BE2C (cell line): Measurements from ENCODE around the gene KTN1.

Source experiments
- DNase-seq: peaks from one replicate; pipeline ENCODE4 v3.0.0-alpha.2; 2020
- H3K27me3 ChIP-seq: fragments of 250-450 bp; sonication (Bioruptor Pico); 2 replicates; pipeline ENCODE4 v1.5.1; 2020; ENCODE audit warnings: mild to moderate bottlenecking
- H3K36me3 ChIP-seq: fragments of 250-450 bp; sonication (Bioruptor Pico); 2 replicates; pipeline ENCODE4 v1.5.1; 2020; ENCODE audit warnings: mild to moderate bottlenecking
- H3K4me1 ChIP-seq: fragments of 250-450 bp; sonication (Bioruptor Pico); 2 replicates; pipeline ENCODE4 v1.5.1; 2020
- H3K4me3 ChIP-seq: 2 replicates; pipeline ENCODE4 v1.5.1; 2011; ENCODE audit warnings: low read depth, low read length
- H3K9me3 ChIP-seq: fragments of 250-450 bp; sonication (Bioruptor Pico); 2 replicates; pipeline ENCODE4 v1.5.1; 2020
- CTCF ChIP-seq: IDR thresholded peaks from 2 replicates; pipeline ENCODE4 v1.5.1; 2012; ENCODE audit warnings: mild to moderate bottlenecking, low read depth, low read length

The KTN1 gene

GRCh38 chr14:55654243-55654642 lies 74.2 kb downstream of the KTN1 start:
- Histone ChIP-seq H3K9me3 (no peaks in the 10 kb centered on the region), H3K4me1 (no peaks in the 10 kb centered on the region), H3K36me3 (peaks cover 55% of the 10 kb centered on the region), H3K4me3 (no peak overlapping the region), H3K27me3 (no peaks in the 10 kb centered on the region)
- no peak for DNase-seq
- TF ChIP-seq CTCF = no peak

GRCh38 chr14:55661029-55661428 lies 81.0 kb downstream of the KTN1 start:
- peaks cover 38% of the 10 kb centered on the region for H3K36me3 ChIP-seq

GRCh38 chr14:55662752-55663151 lies 82.7 kb downstream of the KTN1 start:
- no peak for TF ChIP-seq CTCF
- Histone ChIP-seq H3K36me3 (peaks cover 27% of the 10 kb centered on the region), H3K4me1 (no peaks in the 10 kb centered on the region), H3K9me3 (no peaks in the 10 kb centered on the region), H3K4me3 (no peak overlapping the region), H3K27me3 (no peaks in the 10 kb centered on the region)
- no peak for DNase-seq

More at GRCh38 chr14:55661029-55661428, 81.0 kb downstream of the KTN1 start:
- Histone ChIP-seq H3K4me1 (no peaks in the 10 kb centered on the region), H3K27me3 (no peaks in the 10 kb centered on the region), H3K4me3 (no peak overlapping the region), H3K9me3 (no peaks in the 10 kb centered on the region)
- DNase-seq = no peak
- TF ChIP-seq CTCF = no peak

GRCh38 chr14:55665067-55665675 lies 85.2 kb downstream of the KTN1 start:
- H3K27me3 ChIP-seq = no peaks in the 10 kb centered on the region
- TF ChIP-seq CTCF = no peak
- DNase-seq = no peak
- peaks cover 20% of the 10 kb centered on the region for H3K36me3 ChIP-seq
- H3K9me3 ChIP-seq = no peaks in the 10 kb centered on the region
- no peaks in the 10 kb centered on the region for H3K4me1 ChIP-seq
- no peak overlapping the region for H3K4me3 ChIP-seq

GRCh38 chr14:55667801-55668200 lies 87.8 kb downstream of the KTN1 start:
- Histone ChIP-seq H3K9me3 (no peaks in the 10 kb centered on the region), H3K27me3 (no peaks in the 10 kb centered on the region), H3K4me3 (no peak overlapping the region), H3K4me1 (no peaks in the 10 kb centered on the region), H3K36me3 (peaks cover 31% of the 10 kb centered on the region)
- no peak for TF ChIP-seq CTCF
- no peak for DNase-seq

GRCh38 chr14:55671641-55672040 lies 91.6 kb downstream of the KTN1 start:
- no peak overlapping the region for H3K4me3 ChIP-seq
- DNase-seq = no peak
- peaks cover 22% of the 10 kb centered on the region for H3K36me3 ChIP-seq
- no peak for TF ChIP-seq CTCF
- H3K4me1 ChIP-seq = no peaks in the 10 kb centered on the region
- no peaks in the 10 kb centered on the region for H3K9me3 ChIP-seq
- H3K27me3 ChIP-seq = no peaks in the 10 kb centered on the region
